Lower lobe of right lung (tissue), 2 donors: ENCODE results near the gene LRRC71. TPM values are rescaled to one million over a fixed set of nuclear protein-coding genes. Genes with fewer than 3 reads are reported as not detected.
A peak's percentile ranks its signal among the peaks of the same experiment; 100 is the strongest.

ENCODE experiments used
- ATAC-seq, 2 donors: fragments of 200-7000 bp; cut with Tn5 transposase; one replicate each; pipeline ENCODE4 v1.9.1; 2020 to 2022; ENCODE audit warnings: mild to moderate bottlenecking in 2 of 2, moderate library complexity in 2 of 2
- DNase-seq: peaks from one replicate; pipeline ENCODE4 v3.0.0-alpha.2; 2020
- H3K27ac ChIP-seq: fragments of 200-600 bp; one replicate; pipeline ENCODE4 v1.8.0; 2022
- H3K27me3 ChIP-seq: fragments of 200-600 bp; one replicate; pipeline ENCODE4 v1.8.0; 2022; ENCODE audit warnings: low read depth
- H3K36me3 ChIP-seq: fragments of 200-600 bp; one replicate; pipeline ENCODE4 v1.8.0; 2022; ENCODE audit warnings: mild to moderate bottlenecking
- H3K4me1 ChIP-seq: fragments of 200-600 bp; one replicate; pipeline ENCODE4 v1.8.0; 2022
- H3K4me3 ChIP-seq: fragments of 200-600 bp; one replicate; pipeline ENCODE4 v1.8.0; 2022; ENCODE audit warnings: mild to moderate bottlenecking
- H3K9me3 ChIP-seq: fragments of 200-600 bp; one replicate; pipeline ENCODE4 v1.8.0; 2022
- intact Hi-C: fragments of 100-400 bp; cut with DNase I; formaldehyde crosslinking; loops from one replicate; pipeline ENCODE4 v1.11.0; 2022
- total RNA-seq: library from RNA; stranded (reverse); fragmentation: NEBNext Ultra II Directional; extraction: Animal tissue kit (Norgen Biotek cat#: 25700); gene quantifications from one replicate; pipeline ENCODE4 v1.2.1, GENCODE V29; 2021
- TF ChIP-seq, protein P1 (sequence below): fragments of 200-600 bp; IDR thresholded peaks from one replicate; pipeline ENCODE4 v1.8.0; 2022; ENCODE audit warnings: antibody characterized with exemption, mild to moderate bottlenecking
- donor health status: DM: no; HTN: yes; CAD: no; lungs with severe emphysema.

LRRC71 gene
- total RNA-seq, 1 donor from 2014 or later = 5.3 TPM

DNA sequence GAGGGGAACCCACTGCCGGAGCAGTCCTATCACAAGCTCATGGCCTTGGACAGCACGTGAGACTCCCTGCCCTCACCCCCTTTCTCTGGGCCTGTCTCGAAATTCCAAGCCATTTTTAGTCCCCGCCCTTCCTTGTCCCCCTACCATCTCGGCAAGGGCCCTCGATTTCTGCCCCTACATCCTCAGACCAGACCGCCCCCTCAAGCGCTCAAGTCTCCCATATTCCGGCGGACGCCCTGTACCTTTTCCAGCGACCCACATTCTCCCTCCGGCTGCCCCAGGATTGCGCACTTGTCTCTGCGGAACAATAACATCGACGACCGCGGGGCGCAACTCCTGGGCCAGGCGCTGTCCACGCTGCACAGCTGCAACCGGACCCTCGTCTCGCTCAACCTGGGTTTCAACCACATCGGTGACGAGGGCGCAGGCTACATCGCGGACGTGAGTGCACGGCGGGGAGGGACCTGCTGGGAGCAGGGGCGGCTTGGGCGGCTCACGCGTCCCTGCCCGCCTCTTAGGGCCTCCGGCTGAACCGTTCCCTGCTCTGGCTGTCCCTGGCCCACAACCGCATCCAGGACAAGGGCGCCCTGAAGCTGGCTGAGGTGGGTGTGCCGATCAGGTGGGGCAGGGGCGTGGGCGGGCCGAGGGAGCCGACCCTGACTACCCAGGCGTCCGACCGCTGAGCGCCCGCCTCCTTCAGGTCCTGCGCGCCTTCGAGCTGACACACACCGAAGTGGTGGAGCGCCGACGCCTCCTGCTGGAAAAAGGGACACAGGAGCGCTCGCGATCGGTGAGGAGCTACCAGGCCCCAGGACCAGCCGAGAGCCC, 7.0 kb downstream of the LRRC71 start:
- H3K27me3 ChIP-seq = peaks cover 52% of the 10 kb centered on the region
- intact Hi-C loops = no loop called here
- peak overlapping the region; percentile 29 for H3K4me3 ChIP-seq
- peaks cover 30% of the 10 kb centered on the region for H3K4me1 ChIP-seq
- DNase-seq = peak; percentile 83
- ATAC-seq = peak; percentile 66 to 78
- TF ChIP-seq, protein P1, sequence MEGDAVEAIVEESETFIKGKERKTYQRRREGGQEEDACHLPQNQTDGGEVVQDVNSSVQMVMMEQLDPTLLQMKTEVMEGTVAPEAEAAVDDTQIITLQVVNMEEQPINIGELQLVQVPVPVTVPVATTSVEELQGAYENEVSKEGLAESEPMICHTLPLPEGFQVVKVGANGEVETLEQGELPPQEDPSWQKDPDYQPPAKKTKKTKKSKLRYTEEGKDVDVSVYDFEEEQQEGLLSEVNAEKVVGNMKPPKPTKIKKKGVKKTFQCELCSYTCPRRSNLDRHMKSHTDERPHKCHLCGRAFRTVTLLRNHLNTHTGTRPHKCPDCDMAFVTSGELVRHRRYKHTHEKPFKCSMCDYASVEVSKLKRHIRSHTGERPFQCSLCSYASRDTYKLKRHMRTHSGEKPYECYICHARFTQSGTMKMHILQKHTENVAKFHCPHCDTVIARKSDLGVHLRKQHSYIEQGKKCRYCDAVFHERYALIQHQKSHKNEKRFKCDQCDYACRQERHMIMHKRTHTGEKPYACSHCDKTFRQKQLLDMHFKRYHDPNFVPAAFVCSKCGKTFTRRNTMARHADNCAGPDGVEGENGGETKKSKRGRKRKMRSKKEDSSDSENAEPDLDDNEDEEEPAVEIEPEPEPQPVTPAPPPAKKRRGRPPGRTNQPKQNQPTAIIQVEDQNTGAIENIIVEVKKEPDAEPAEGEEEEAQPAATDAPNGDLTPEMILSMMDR = peak; percentile 73
- H3K27ac ChIP-seq = no peak overlapping the region
- H3K36me3 ChIP-seq = no peaks in the 10 kb centered on the region
- H3K9me3 ChIP-seq = no peaks in the 10 kb centered on the region

DNA sequence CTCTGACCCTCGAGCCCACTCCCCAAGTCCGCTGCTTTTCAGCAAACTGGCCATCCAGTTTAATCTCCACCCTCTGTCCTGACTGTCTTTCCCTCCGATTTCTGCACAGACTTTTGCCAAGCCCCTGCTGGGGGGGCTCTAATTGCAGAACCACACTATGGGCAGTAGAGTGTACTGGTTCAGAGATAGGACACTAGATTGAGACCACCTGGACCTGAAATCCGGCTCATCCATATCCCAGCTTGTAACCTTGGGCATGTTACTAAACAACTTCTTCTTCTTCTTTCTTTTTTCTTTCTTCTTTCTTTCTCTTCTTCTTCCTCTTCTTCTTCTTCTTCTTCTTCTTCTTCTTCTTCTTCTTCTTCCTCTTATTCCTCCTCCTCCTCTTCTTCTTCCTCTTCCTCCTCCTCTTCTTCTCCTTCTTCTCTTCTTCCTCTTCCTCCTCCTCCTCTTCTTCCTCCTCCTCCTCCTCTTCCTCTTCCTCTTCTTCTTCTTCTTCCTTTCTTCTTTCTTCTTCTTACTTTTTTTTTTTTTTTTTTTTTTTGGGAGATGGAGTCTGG, 7.7 kb downstream of the LRRC71 start:
- intact Hi-C loops = no loop called here
- Histone ChIP-seq H3K4me1 (peaks cover 30% of the 10 kb centered on the region), H3K9me3 (no peaks in the 10 kb centered on the region), H3K4me3 (peak overlapping the region; percentile 29), H3K36me3 (no peaks in the 10 kb centered on the region), H3K27ac (no peak overlapping the region), H3K27me3 (peaks cover 45% of the 10 kb centered on the region)
- TF ChIP-seq, protein P1 = no peak
- ATAC-seq (no peak), DNase-seq (no peak)

DNA sequence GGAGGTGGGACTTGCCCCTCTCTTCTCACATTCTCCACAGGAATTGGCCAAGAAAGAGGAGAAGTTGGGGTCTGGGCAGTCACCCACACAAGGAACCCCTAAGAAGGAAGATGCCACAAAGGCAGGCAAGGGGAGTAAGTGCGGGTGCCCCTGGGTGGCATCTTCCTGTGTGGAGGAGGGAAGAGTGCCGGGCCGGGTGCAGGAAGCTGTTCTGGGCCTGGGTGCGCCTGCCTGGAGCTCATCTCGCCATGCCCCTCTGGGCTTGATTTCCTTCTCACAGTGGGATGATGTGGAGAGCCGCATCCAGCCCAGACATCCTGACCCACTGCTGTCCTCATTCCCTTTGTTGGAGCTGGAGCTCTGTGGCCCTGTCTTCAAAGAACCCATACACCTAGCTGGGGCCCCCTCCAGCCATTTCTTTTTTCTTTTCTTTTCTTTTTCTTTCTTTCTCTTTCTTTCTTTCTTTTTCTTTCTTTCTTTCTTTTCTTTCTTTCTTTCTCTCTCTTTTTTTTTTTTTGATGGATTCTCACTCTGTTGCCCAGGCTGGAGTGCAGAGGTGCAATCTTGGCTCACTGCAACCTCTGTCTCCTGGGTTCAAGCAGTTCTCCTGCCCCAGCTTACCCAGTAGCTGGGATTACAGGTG, 9.3 kb downstream of the LRRC71 start:
- ATAC-seq (no peak), DNase-seq (no peak)
- Histone ChIP-seq H3K27ac (no peak overlapping the region), H3K27me3 (peaks cover 29% of the 10 kb centered on the region), H3K4me1 (peaks cover 21% of the 10 kb centered on the region), H3K4me3 (no peak overlapping the region), H3K9me3 (no peaks in the 10 kb centered on the region), H3K36me3 (no peaks in the 10 kb centered on the region)
- TF ChIP-seq, protein P1 = no peak
- intact Hi-C loops = no loop called here

DNA sequence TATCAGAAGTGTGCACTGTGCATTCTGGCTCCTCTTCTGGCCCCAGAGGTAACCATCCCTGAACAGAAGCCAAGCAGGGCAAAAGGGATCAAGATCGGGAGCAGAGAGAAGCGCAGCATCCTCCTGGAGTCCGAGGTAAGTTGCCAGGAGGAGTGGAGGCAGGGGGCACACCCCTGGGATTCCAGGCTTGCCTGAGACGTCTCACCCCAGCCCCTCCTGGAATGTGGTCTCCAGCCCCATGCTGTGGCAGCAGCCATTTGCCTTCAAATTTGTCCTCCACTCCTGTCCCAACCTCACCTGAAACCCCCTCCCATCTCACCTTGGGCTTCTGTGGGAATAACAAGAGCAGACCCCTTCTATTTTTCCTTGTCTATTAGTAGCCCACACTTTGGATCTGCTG, 10.1 kb downstream of the LRRC71 start:
- intact Hi-C loops = no loop called here
- no peak for ATAC-seq
- no peak for DNase-seq

DNA sequence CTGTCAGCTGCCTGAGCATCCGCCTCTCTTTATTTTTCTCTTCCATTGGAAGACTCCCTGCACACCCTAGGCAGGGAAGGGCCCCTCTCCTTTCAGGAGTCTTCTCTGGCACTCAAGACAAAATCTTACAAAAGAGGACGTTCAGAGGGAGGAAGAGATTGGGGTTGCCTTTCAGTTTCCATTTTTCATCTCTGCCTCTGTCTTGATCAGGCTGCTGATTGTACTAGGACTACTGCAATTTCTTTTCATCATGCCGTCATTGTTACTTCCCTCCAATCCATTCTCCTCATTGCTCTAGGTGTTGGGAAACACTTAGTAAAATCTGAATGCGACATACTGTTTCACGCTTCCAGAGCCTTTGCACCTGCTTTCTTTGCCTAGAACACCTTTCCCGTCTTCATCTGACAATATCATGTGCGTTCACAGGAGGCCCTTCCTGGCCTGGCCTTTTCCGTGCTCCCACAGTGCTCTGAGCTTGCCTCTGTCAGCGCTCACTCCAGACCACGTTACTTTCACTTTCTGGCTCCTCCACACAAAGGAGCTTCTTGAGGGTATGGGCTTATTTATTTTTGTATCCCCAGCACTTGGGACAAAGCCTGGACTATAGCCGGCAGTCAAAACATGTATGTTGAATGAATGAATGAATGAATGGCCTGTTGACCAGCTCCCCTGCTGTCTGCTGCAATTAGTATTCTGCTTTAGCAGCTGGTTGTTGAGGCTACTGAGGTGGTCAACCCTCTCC, 10.9 kb downstream of the LRRC71 start:
- peaks cover 21% of the 10 kb centered on the region for H3K4me1 ChIP-seq
- peaks cover 14% of the 10 kb centered on the region for H3K36me3 ChIP-seq
- TF ChIP-seq, protein P1 = no peak
- ATAC-seq (peak; percentile 32 to 50), DNase-seq (no peak)
- peak overlapping the region; percentile 7 for H3K4me3 ChIP-seq
- H3K9me3 ChIP-seq = no peaks in the 10 kb centered on the region
- no peak overlapping the region for H3K27ac ChIP-seq
- peaks cover 17% of the 10 kb centered on the region for H3K27me3 ChIP-seq
- intact Hi-C loops = no loop called here

More for the DNA sequence above, 10.1 kb downstream of the LRRC71 start:
- H3K9me3 ChIP-seq = no peaks in the 10 kb centered on the region
- H3K4me1 ChIP-seq = peaks cover 21% of the 10 kb centered on the region
- TF ChIP-seq, protein P1 = no peak
- H3K27me3 ChIP-seq = peaks cover 21% of the 10 kb centered on the region
- H3K36me3 ChIP-seq = peaks cover 5% of the 10 kb centered on the region
- no peak overlapping the region for H3K4me3 ChIP-seq
- H3K27ac ChIP-seq = no peak overlapping the region
